ENCODE measurements around the gene EGFL7. TPM values are rescaled to one million over a fixed set of nuclear protein-coding genes. Genes with fewer than 3 reads are reported as not detected.

The EGFL7 gene
- total RNA-seq, 1 experiment from 2014 or later: 53.1 TPM

DNA sequence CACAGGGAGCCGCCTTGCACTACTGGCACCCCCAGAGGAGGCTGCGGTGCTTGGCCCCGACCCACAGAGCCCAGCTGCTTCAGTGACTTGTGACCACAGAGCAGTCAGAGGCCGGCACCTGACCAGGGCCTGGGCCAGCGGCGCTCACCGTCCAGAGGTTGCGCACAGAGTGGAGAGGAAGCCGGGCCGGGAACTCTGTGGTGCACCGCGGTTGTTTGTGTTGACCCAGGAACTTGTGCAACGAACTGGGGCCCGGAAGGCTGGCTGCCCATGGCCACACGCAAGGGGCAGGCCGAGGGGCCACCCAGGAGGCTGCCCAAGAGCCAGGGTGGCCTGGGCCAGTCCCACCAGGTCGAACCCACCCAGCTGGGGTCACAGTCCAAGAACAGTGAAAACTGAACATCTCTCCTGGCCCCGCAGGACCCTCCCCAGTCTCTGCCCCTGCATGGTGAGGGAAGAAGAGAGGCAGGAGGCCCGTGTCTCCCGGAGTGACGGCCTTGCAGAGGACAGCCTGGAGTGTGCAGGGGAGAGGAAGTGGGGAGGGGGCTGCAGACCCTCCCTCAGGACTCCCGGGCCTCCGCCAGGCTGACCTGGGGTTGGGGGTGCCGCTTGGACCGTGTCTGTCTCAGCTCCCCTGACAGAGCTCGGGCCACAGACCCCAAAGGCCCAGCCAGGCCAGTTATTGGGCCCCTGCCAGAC is 42.8 kb upstream of the EGFL7 start:
- H3K27ac ChIP-seq: no peak overlapping the region
- intact Hi-C loops (cut with micrococcal nuclease; ENCODE audit: unreplicated experiment): no loop called here
- no peak for DNase-seq
- TF ChIP-seq, protein P1, sequence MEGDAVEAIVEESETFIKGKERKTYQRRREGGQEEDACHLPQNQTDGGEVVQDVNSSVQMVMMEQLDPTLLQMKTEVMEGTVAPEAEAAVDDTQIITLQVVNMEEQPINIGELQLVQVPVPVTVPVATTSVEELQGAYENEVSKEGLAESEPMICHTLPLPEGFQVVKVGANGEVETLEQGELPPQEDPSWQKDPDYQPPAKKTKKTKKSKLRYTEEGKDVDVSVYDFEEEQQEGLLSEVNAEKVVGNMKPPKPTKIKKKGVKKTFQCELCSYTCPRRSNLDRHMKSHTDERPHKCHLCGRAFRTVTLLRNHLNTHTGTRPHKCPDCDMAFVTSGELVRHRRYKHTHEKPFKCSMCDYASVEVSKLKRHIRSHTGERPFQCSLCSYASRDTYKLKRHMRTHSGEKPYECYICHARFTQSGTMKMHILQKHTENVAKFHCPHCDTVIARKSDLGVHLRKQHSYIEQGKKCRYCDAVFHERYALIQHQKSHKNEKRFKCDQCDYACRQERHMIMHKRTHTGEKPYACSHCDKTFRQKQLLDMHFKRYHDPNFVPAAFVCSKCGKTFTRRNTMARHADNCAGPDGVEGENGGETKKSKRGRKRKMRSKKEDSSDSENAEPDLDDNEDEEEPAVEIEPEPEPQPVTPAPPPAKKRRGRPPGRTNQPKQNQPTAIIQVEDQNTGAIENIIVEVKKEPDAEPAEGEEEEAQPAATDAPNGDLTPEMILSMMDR (conservative IDR thresholded peaks at IDR 0.05): no peak
- no peak for TF ChIP-seq EZH2 (IDR thresholded peaks at IDR 0.05; ENCODE audit: low read depth)
- no peak overlapping the region for H3K4me3 ChIP-seq
- 0 out of 2 replicates have a peak, but pooled peaks cover 4% of the 10 kb centered on the region for H3K4me1 ChIP-seq (replicated peaks; ENCODE audit: insufficient read depth)
- H3K9me2 ChIP-seq (ENCODE audit: insufficient read depth): no peaks in the 10 kb centered on the region
- H3K36me3 ChIP-seq (ENCODE audit: low read depth): no peaks in the 10 kb centered on the region
- H3K9me3 ChIP-seq (ENCODE audit: insufficient read depth, low read depth): no peaks in the 10 kb centered on the region
- CTCF ChIA-PET: no interaction called here
- no peaks in the 10 kb centered on the region for H4K20me1 ChIP-seq (ENCODE audit: insufficient read depth)
- no peaks in the 10 kb centered on the region for H3F3A ChIP-seq (ENCODE audit: insufficient read depth, low read depth)
- H2AFZ ChIP-seq: no peak overlapping the region
- no peaks in the 10 kb centered on the region for H3K27me3 ChIP-seq (ENCODE audit: insufficient read depth, low read depth)
- POLR2A ChIA-PET (ENCODE audit: unreplicated experiment): no interaction called here
- H3K79me2 ChIP-seq (ENCODE audit: low read depth): no peaks in the 10 kb centered on the region
- H3K4me2 ChIP-seq: no peak overlapping the region
- no TSS peak for BruUV-seq (replicated peaks)

GRCh38 chr9:136620441-136621018 is 42.2 kb upstream of the EGFL7 start:
- DNase-seq: no peak
- H3K27ac ChIP-seq: no peak overlapping the region
- no TSS peak for BruUV-seq (replicated peaks)
- CTCF ChIA-PET: no interaction called here
- no peaks in the 10 kb centered on the region for H4K20me1 ChIP-seq (ENCODE audit: insufficient read depth)
- H3K9me3 ChIP-seq (ENCODE audit: insufficient read depth, low read depth): no peaks in the 10 kb centered on the region
- H3K4me1 ChIP-seq (replicated peaks; ENCODE audit: insufficient read depth): 0 out of 2 replicates have a peak, but pooled peaks cover under 1% of the 10 kb centered on the region
- H2AFZ ChIP-seq: no peak overlapping the region
- no peaks in the 10 kb centered on the region for H3K79me2 ChIP-seq (ENCODE audit: low read depth)
- no peaks in the 10 kb centered on the region for H3K27me3 ChIP-seq (ENCODE audit: insufficient read depth, low read depth)
- H3K4me2 ChIP-seq: no peak overlapping the region
- intact Hi-C loops (cut with micrococcal nuclease; ENCODE audit: unreplicated experiment): no loop called here
- no peaks in the 10 kb centered on the region for H3K36me3 ChIP-seq (ENCODE audit: low read depth)
- H3K9me2 ChIP-seq (ENCODE audit: insufficient read depth): no peaks in the 10 kb centered on the region
- no peak overlapping the region for H3K4me3 ChIP-seq
- no peak for TF ChIP-seq EZH2 (IDR thresholded peaks at IDR 0.05; ENCODE audit: low read depth)
- TF ChIP-seq, protein P1 (conservative IDR thresholded peaks at IDR 0.05): no peak
- POLR2A ChIA-PET (ENCODE audit: unreplicated experiment): no interaction called here
- no peaks in the 10 kb centered on the region for H3F3A ChIP-seq (ENCODE audit: insufficient read depth, low read depth)

DNA sequence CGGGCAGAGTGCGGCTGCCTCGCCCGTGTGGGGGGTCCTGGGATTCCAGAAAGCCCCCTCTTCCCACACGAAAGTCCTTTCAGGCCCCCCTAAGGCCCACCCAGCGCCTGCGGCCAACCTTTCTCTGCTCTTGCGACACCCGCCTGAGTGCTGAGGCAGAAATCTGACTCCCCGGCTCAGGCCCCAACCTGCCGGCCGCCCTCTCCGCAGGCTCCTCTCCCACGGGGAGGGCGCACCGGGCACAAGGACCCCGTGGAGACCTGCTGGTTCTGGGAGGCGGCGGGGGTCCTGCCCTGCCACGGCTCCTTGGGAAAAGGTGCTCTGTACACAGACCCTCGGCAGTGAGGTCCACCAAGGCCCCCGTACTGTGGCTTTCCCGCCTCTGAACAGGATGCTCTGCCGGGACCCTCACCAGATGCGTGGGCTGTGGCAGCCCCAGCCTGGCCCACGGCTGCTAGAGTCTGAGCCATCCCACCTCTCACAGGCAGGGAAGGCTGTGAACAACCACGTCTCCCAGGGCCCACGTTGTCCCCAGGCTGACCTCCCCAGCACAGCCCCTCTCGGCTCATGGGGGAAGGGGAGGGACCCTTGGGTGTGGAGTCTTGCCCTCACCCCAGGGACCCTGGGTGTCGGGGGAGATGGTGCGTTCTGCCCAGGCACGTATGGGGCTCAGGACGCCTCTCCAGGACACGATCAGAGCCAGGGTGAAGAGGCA is 41.5 kb upstream of the EGFL7 start:
- no peak for DNase-seq
- H3F3A ChIP-seq (ENCODE audit: insufficient read depth, low read depth): no peaks in the 10 kb centered on the region
- no peak overlapping the region for H2AFZ ChIP-seq
- intact Hi-C loops (cut with micrococcal nuclease; ENCODE audit: unreplicated experiment): no loop called here
- no peaks in the 10 kb centered on the region for H4K20me1 ChIP-seq (ENCODE audit: insufficient read depth)
- no TSS peak for BruUV-seq (replicated peaks)
- ChIA-PET POLR2A (ENCODE audit: unreplicated experiment) (no interaction called here), CTCF (no interaction called here)
- no peaks in the 10 kb centered on the region for H3K9me2 ChIP-seq (ENCODE audit: insufficient read depth)
- no peak overlapping the region for H3K4me2 ChIP-seq
- H3K4me1 ChIP-seq (replicated peaks; ENCODE audit: insufficient read depth): no peaks in the 10 kb centered on the region
- no peak for TF ChIP-seq EZH2 (IDR thresholded peaks at IDR 0.05; ENCODE audit: low read depth)
- TF ChIP-seq, protein P1 (conservative IDR thresholded peaks at IDR 0.05): no peak
- H3K9me3 ChIP-seq (ENCODE audit: insufficient read depth, low read depth): no peaks in the 10 kb centered on the region
- H3K4me3 ChIP-seq: no peak overlapping the region
- no peaks in the 10 kb centered on the region for H3K27me3 ChIP-seq (ENCODE audit: insufficient read depth, low read depth)
- no peaks in the 10 kb centered on the region for H3K79me2 ChIP-seq (ENCODE audit: low read depth)
- no peaks in the 10 kb centered on the region for H3K36me3 ChIP-seq (ENCODE audit: low read depth)
- H3K27ac ChIP-seq: no peak overlapping the region
